ENCODE measurements around the gene FXR1. TPM values are rescaled to one million over a fixed set of nuclear protein-coding genes. Genes with fewer than 3 reads are reported as not detected.

The FXR1 gene
- total RNA-seq, 1 experiment from 2014 or later = 133 TPM

DNA sequence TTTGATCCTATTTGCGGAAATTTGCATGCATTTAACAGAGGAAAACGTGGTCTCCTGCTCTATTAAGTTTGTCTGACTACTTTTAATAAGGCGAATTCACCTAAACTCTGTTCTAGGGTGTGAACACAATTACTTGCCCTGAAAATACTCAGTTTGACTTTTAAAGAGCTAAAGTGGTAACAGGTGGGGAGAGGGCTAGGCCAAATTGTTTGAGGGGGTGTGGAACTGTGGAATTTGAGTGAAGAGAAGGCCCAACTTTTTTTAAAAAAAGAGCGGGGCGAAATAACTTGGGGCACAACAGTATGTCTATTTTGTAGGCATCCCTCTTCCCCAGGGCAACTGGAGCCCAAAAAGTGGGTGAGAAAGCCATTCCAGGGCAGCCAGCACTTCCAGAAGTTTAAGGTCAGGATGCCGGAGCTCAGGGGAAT is 580 bp upstream of the FXR1 start:
- Histone ChIP-seq H3K4me3 (ENCODE audit: low read length) (peak overlapping the region; percentile 100), H2AFZ (ENCODE audit: low read length) (peak overlapping the region; percentile 97), H3K27me3 (ENCODE audit: low read length) (no peaks in the 10 kb centered on the region), H3K9ac (ENCODE audit: low read length) (peak overlapping the region; percentile 97), H3F3A (ENCODE audit: low read length, unreplicated experiment) (no peaks in the 10 kb centered on the region), H3K36me3 (ENCODE audit: low read depth, low read length) (peaks cover 16% of the 10 kb centered on the region), H3K4me2 (ENCODE audit: low read length) (peak overlapping the region; percentile 85), H3K27ac (ENCODE audit: low read length) (no peak overlapping the region), H3K9me3 (ENCODE audit: low read length) (no peaks in the 10 kb centered on the region), H3K9me2 (replicated peaks; ENCODE audit: low read length) (no peaks in the 10 kb centered on the region), H3K79me2 (ENCODE audit: low read length) (peaks cover 45% of the 10 kb centered on the region), H4K20me1 (ENCODE audit: low read length) (peaks cover 34% of the 10 kb centered on the region), H3K4me1 (ENCODE audit: insufficient read depth, low read length) (peaks cover 24% of the 10 kb centered on the region)
- intact Hi-C loops (cut with micrococcal nuclease) = loop anchor here (5.0 kb wide), 2 partner anchors 75 to 1410 kb away; partner anchors contain the start of gene DNAJC19
- ATAC-seq (no peak; the same call in 1 of the 2 replicates), DNase-seq (no peak)
- no peak for TF ChIP-seq EZH2 (IDR thresholded peaks at IDR 0.05; ENCODE audit: low read length, unreplicated experiment)
- TF ChIP-seq, protein P1, sequence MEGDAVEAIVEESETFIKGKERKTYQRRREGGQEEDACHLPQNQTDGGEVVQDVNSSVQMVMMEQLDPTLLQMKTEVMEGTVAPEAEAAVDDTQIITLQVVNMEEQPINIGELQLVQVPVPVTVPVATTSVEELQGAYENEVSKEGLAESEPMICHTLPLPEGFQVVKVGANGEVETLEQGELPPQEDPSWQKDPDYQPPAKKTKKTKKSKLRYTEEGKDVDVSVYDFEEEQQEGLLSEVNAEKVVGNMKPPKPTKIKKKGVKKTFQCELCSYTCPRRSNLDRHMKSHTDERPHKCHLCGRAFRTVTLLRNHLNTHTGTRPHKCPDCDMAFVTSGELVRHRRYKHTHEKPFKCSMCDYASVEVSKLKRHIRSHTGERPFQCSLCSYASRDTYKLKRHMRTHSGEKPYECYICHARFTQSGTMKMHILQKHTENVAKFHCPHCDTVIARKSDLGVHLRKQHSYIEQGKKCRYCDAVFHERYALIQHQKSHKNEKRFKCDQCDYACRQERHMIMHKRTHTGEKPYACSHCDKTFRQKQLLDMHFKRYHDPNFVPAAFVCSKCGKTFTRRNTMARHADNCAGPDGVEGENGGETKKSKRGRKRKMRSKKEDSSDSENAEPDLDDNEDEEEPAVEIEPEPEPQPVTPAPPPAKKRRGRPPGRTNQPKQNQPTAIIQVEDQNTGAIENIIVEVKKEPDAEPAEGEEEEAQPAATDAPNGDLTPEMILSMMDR (conservative IDR thresholded peaks at IDR 0.05; ENCODE audit: low read depth, low read length) = no peak
- TF ChIP-seq EZH2phosphoT487 (IDR thresholded peaks at IDR 0.05; ENCODE audit: borderline replicate concordance, low read length) = no peak
- ChIA-PET CTCF (interaction anchor here (0.5 to 0.6 kb wide), 4 partner anchors 23 to 1657 kb away, joined by 3 to 8 read pairs (median 4); no protein-coding TSS in a partner anchor), POLR2A (ENCODE audit: unreplicated experiment) (no interaction called here)
- TSS peak; percentile 33 for BruUV-seq (replicated peaks)

DNA sequence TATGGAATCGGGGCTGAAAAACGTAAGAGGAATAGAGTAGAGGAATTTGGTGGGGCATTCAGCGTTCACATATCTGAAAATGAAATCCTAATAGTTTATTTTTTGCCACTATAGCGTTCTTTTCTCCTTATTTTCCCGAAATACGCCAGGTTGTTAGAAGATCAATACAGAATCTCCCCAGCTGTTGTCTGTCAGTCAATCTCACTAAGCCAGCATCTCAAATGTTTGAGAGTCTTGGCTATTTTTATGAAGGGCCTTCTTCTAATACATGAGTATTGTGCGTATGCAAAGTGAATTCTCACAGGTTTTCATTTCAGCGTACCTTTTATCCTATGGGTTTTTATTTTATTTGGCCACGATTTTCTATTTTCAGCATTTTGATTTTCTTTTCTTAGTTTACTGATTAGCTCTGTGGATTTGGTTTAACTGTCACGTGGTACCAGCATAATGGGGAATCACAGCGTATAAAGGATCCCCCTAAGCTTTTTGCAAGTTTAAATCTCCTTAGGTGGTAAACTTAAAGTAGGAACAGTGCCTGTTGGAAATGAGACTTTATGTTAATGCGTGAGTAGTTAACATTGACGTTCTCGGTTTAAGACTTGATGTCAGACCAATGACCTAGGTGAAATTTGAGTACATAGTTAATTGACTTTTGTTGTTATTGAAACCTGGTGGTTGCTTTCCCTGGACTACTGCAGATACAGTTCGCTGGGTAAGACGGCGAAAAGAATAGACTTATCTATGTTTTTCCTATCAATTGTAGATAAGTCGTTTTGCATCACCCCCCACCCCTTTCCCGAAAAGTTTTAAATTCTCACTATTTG is 1.3 kb downstream of the FXR1 start:
- peaks cover 51% of the 10 kb centered on the region for H4K20me1 ChIP-seq (ENCODE audit: low read length)
- H3K4me1 ChIP-seq (ENCODE audit: insufficient read depth, low read length) = peaks cover 24% of the 10 kb centered on the region
- no peaks in the 10 kb centered on the region for H3K9me2 ChIP-seq (replicated peaks; ENCODE audit: low read length)
- intact Hi-C loops (cut with micrococcal nuclease) = loop anchor here (5.0 kb wide), 2 partner anchors 74 to 1409 kb away; partner anchors contain the start of gene DNAJC19
- H3K36me3 ChIP-seq (ENCODE audit: low read depth, low read length) = peaks cover 22% of the 10 kb centered on the region
- no peak for ATAC-seq
- H3K27me3 ChIP-seq (ENCODE audit: low read length) = no peaks in the 10 kb centered on the region
- H3K4me2 ChIP-seq (ENCODE audit: low read length) = peak overlapping the region; percentile 85
- POLR2A ChIA-PET (ENCODE audit: unreplicated experiment) = interaction anchor here (0.7 kb wide), 1 partner anchor 16 kb away, joined by 3 read pairs; no protein-coding TSS in a partner anchor
- H3K27ac ChIP-seq (ENCODE audit: low read length) = no peak overlapping the region
- peak overlapping the region; percentile 97 for H3K9ac ChIP-seq (ENCODE audit: low read length)
- CTCF ChIA-PET = no interaction called here
- no peaks in the 10 kb centered on the region for H3K9me3 ChIP-seq (ENCODE audit: low read length)
- no peaks in the 10 kb centered on the region for H3F3A ChIP-seq (ENCODE audit: low read length, unreplicated experiment)
- no peak for DNase-seq
- TF ChIP-seq, protein P1 (conservative IDR thresholded peaks at IDR 0.05; ENCODE audit: low read depth, low read length) = no peak
- no peak for TF ChIP-seq EZH2 (IDR thresholded peaks at IDR 0.05; ENCODE audit: low read length, unreplicated experiment)
- no peak for TF ChIP-seq EZH2phosphoT487 (IDR thresholded peaks at IDR 0.05; ENCODE audit: borderline replicate concordance, low read length)
- H3K4me3 ChIP-seq (ENCODE audit: low read length) = peak overlapping the region; percentile 100
- BruUV-seq (replicated peaks) = no TSS peak
- H3K79me2 ChIP-seq (ENCODE audit: low read length) = peaks cover 64% of the 10 kb centered on the region
- H2AFZ ChIP-seq (ENCODE audit: low read length) = no peak overlapping the region

All from PC-3 (cell line).